Naive thymus-derived CD4-positive, alpha-beta T cell (primary cell): Measurements from ENCODE around the gene CAMK1D. TPM values are rescaled to one million over a fixed set of nuclear protein-coding genes. Genes with fewer than 3 reads are reported as not detected.

Experiments
- ATAC-seq: fragments of 150-1000 bp; cut with Tn5 transposase; 2 replicates; pipeline ENCODE4 v1.10.0; 2021; ENCODE audit warnings: mild to moderate bottlenecking, moderate library complexity
- CTCF ChIA-PET: fragments of 350-600 bp; sonication (Branson Sonifier 250); formaldehyde crosslinking; loops from one replicate; lab custom pipeline; 2021; ENCODE audit warnings: antibody characterized with exemption; lab: Charles Lee
- POLR2A ChIA-PET: fragments of 350-600 bp; sonication (Branson Sonifier 250); formaldehyde crosslinking; loops from one replicate; lab custom pipeline; 2021; ENCODE audit warnings: antibody characterized with exemption, inconsistent platforms; lab: Charles Lee
- DNase-seq, 9 donors: peaks; one replicate each; pipeline versions ENCODE4 v3.0.0 to v3.0.0-alpha.2; 2020 to 2022; ENCODE audit warnings: mixed read lengths in 1 of 9
- H3K27ac ChIP-seq: one replicate; pipeline ENCODE4 v1.7.0; 2013; ENCODE audit warnings: mild to moderate bottlenecking, low read depth, low read length, moderate library complexity
- H3K27me3 ChIP-seq, 2 donors: one replicate each; pipeline ENCODE4 v1.7.0; 2013; ENCODE audit warnings: low read length in 2 of 2, mild to moderate bottlenecking in 2 of 2, moderate library complexity in 2 of 2; ENCODE audit not compliant: control insufficient read depth in 2 of 2, insufficient read depth in 2 of 2
- H3K36me3 ChIP-seq, 3 experiments: 1 replicate in 2 of 3; 2 replicates in 1 of 3; pipeline ENCODE4 v1.7.0; 2013; ENCODE audit warnings: low read length in 3 of 3, mild to moderate bottlenecking in 3 of 3, moderate library complexity in 1 of 3; ENCODE audit not compliant: insufficient read depth in 3 of 3, control insufficient read depth in 2 of 3
- H3K4me1 ChIP-seq, 2 donors: one replicate each; pipeline ENCODE4 v1.7.0; 2013; ENCODE audit warnings: low read length in 2 of 2, mild to moderate bottlenecking in 2 of 2, moderate library complexity in 1 of 2; ENCODE audit not compliant: control insufficient read depth in 2 of 2, insufficient read depth in 2 of 2
- H3K4me3 ChIP-seq: 2 replicates; pipeline ENCODE4 v1.7.0; 2013; ENCODE audit warnings: mild to moderate bottlenecking, low read length
- H3K9me3 ChIP-seq, 3 experiments: 1 replicate in 2 of 3; 2 replicates in 1 of 3; pipeline ENCODE4 v1.7.0; 2013; ENCODE audit warnings: low read length in 3 of 3; ENCODE audit not compliant: control insufficient read depth in 2 of 3
- H3K27ac Mint-ChIP-seq, 9 donors: one replicate each; pipeline ENCODE4 v1.8.0; 2020 to 2022; ENCODE audit warnings: mixed read lengths in 9 of 9, mild to moderate bottlenecking in 8 of 9, moderate library complexity in 5 of 9, inconsistent platforms in 2 of 9
- H3K27me3 Mint-ChIP-seq, 5 donors: one replicate each; pipeline ENCODE4 v1.8.0; 2021 to 2022; ENCODE audit warnings: mixed read lengths in 5 of 5, mild to moderate bottlenecking in 1 of 5
- H3K36me3 Mint-ChIP-seq, 5 donors: one replicate each; pipeline ENCODE4 v1.8.0; 2020 to 2022; ENCODE audit warnings: mixed read lengths in 5 of 5, mild to moderate bottlenecking in 3 of 5, inconsistent platforms in 1 of 5
- H3K4me1 Mint-ChIP-seq, 7 donors: one replicate each; pipeline ENCODE4 v1.8.0; 2020 to 2022; ENCODE audit warnings: mixed read lengths in 7 of 7, mild to moderate bottlenecking in 3 of 7, inconsistent platforms in 1 of 7
- H3K4me3 Mint-ChIP-seq, 10 donors: one replicate each; pipeline ENCODE4 v1.8.0; 2020 to 2022; ENCODE audit warnings: mild to moderate bottlenecking in 10 of 10, mixed read lengths in 10 of 10, moderate library complexity in 6 of 10, inconsistent platforms in 2 of 10
- H3K9me3 Mint-ChIP-seq, 11 donors: one replicate each; pipeline ENCODE4 v1.8.0; 2020 to 2022; ENCODE audit warnings: mixed read lengths in 11 of 11, mild to moderate bottlenecking in 4 of 11, inconsistent platforms in 1 of 11, moderate library complexity in 1 of 11
- intact Hi-C, 2 donors: fragments of 100-400 bp; cut with micrococcal nuclease; formaldehyde crosslinking; loops; one replicate each; pipeline ENCODE4 v1.15.1; 2023
- polyA plus RNA-seq, 2 donors: library from polyadenylated mRNA; unstranded; fragments of 300-500 nt; fragmentation: Illumina TruSeq; gene quantifications; one replicate each; pipeline ENCODE4 v1.2.3, GENCODE V29; 2021
- total RNA-seq, 6 experiments: library from RNA in 5 of 6; stranded (reverse) in 5 of 6; gene quantifications; 1 replicate in 5 of 6; 2 replicates in 1 of 6; pipeline ENCODE4 v1.2.3 and lab custom pipeline; 2021 to 2026

CAMK1D gene
- total and polyA plus RNA-seq, 7 experiments from 2014 or later = 12.5 to 43.2 (median 18.6) TPM

DNA sequence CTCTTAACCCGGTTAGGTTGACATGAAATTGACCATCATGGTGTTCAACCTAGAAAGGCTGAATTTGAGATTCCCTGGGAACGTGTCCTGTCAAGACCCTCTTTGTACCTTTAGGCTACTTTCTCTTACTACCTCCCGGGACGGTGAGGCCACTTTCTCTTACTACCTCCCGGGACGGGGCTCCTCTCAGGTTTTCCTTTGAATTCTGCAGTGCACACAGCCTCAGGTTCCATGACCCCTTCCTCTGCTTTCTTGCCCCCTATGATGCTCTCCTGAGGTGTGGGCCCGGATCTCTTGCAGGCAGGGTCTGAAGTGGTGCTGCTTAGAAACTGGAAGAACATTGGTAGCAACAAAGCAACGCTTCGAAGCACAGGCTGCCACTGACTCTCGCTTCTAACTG lies 155.3 kb downstream of the CAMK1D start:
- CTCF ChIA-PET = no interaction called here
- no peak overlapping the region for H3K4me3 Mint-ChIP-seq
- H3K9me3 ChIP-seq = no peaks in the 10 kb centered on the region
- H3K27me3 Mint-ChIP-seq = no peaks in the 10 kb centered on the region
- no peak for DNase-seq
- POLR2A ChIA-PET = no interaction called here
- no peak overlapping the region for H3K27ac ChIP-seq
- peaks cover 0 to 17% (median 0%) of the 10 kb centered on the region in 5 donors for H3K36me3 Mint-ChIP-seq
- H3K27me3 ChIP-seq = no peaks in the 10 kb centered on the region
- intact Hi-C loops = loop anchor here in 1 of 2 donors (5.0 kb wide), 1 partner anchor 153 kb away; no protein-coding TSS in a partner anchor
- no peak for ATAC-seq
- no peaks in the 10 kb centered on the region for H3K36me3 ChIP-seq
- no peak overlapping the region for H3K4me3 ChIP-seq
- H3K9me3 Mint-ChIP-seq = no peaks in the 10 kb centered on the region
- H3K4me1 ChIP-seq = peaks cover 5 to 36% of the 10 kb centered on the region in 2 donors
- peak overlapping the region in 3 of 9 donors; percentile 4 to 53 (median 30) for H3K27ac Mint-ChIP-seq
- peaks cover 53 to 96% (median 78%) of the 10 kb centered on the region in 7 donors for H3K4me1 Mint-ChIP-seq

DNA sequence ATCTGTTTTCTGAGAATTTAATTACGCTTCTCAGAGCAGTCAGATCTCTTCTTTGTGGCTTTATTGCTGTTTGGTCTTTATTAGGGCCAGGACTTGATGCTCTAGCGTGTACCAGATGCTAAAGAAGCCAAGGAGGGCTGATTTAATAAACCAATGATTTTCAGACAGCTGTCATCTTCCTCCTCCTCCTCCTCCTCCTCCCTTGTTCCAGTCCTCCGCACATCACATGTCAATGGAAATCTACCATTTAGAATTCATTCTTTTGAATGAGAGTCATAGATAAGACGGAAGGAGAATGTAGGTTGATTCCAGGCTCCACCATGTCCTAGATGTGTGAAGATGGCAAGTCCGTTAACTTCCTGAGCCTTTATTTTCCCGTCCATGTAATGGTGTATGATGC lies 156.3 kb downstream of the CAMK1D start:
- Histone ChIP-seq H3K27ac (no peak overlapping the region), H3K27me3 (no peaks in the 10 kb centered on the region), H3K4me3 (no peak overlapping the region), H3K36me3 (no peaks in the 10 kb centered on the region), H3K9me3 (no peaks in the 10 kb centered on the region), H3K4me1 (peaks cover 2 to 39% of the 10 kb centered on the region in 2 donors)
- DNase-seq = no peak
- Mint-ChIP-seq H3K4me3 (no peak overlapping the region), H3K27ac (peak overlapping the region in 1 of 9 donors; percentile 63), H3K4me1 (peaks cover 56 to 96% (median 80%) of the 10 kb centered on the region in 7 donors), H3K36me3 (peaks cover 0 to 17% (median 0%) of the 10 kb centered on the region in 5 donors), H3K9me3 (no peaks in the 10 kb centered on the region), H3K27me3 (no peaks in the 10 kb centered on the region)
- CTCF ChIA-PET = no interaction called here
- intact Hi-C loops = loop anchor here in 1 of 2 donors (5.0 kb wide), 1 partner anchor 152 kb away; no protein-coding TSS in a partner anchor
- ATAC-seq = no peak
- POLR2A ChIA-PET = no interaction called here

DNA sequence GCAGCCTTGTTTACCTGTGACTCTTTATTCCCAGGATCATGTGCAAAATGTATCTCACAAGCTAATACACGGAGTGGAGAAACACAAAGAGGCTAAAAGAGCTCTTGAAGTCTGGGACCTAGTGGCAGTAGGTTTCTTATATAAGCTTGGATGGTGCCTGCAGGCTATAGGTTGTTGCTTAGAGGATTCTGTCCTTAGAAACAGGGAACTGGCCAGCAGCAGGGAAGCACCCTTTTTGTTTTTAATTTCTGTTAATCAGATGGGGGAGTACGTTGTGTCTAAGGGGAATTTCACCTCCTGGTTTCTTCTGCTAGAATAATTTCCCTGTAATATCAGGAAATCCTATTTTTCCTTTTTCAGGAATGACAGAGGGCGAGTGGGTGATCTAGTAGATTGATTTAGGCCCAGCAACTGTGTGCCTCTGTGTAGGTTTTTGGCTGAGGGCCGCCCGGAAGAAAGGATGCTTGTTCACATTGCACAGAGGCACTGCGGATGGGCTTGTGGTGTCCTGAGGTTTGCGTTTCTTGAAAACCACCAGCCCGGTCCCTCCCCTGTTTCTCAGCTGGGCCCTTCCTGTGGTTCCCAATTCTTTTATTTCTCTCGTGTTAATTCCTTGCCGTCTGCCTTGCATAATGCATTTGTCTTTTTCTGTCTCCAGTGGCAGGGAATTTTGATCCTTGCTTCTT lies 158.0 kb downstream of the CAMK1D start:
- ATAC-seq = peak; percentile 30
- no peaks in the 10 kb centered on the region for H3K9me3 Mint-ChIP-seq
- DNase-seq = no peak
- intact Hi-C loops = loop anchor here in 1 of 2 donors (5.0 kb wide), 1 partner anchor 150 kb away; no protein-coding TSS in a partner anchor
- H3K4me3 ChIP-seq = no peak overlapping the region
- peaks cover 47 to 86% (median 69%) of the 10 kb centered on the region in 7 donors for H3K4me1 Mint-ChIP-seq
- H3K36me3 Mint-ChIP-seq = peaks cover 0 to 14% (median 0%) of the 10 kb centered on the region in 5 donors
- peaks cover 0 to 34% of the 10 kb centered on the region in 2 donors for H3K4me1 ChIP-seq
- H3K27me3 ChIP-seq = no peaks in the 10 kb centered on the region
- H3K27ac ChIP-seq = no peak overlapping the region
- H3K27me3 Mint-ChIP-seq = no peaks in the 10 kb centered on the region
- ChIA-PET CTCF (no interaction called here), POLR2A (no interaction called here)
- H3K9me3 ChIP-seq = no peaks in the 10 kb centered on the region
- H3K27ac Mint-ChIP-seq = peak overlapping the region in 7 of 9 donors; percentile 14 to 85 (median 25)
- H3K4me3 Mint-ChIP-seq = peak overlapping the region; percentile 1 to 71 (median 35)
- H3K36me3 ChIP-seq = no peaks in the 10 kb centered on the region

DNA sequence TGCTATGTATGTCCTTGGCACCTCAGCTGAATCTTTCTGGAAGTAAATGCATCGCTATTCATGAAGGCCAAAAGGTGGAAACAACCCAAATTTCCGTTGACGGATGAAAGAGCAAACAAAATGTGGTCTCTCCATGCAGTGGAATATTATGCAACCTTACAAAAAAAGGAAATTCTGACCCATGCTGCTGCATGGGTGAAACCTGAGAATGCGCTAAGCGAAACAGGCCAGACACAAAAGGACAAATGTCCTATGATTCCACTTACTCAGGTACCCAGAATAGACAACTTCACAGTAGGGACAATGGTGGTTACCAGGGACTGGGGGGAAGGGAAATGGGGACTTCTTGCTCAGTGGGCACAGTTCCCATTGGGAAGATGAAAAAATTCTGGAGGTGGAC lies 158.8 kb downstream of the CAMK1D start:
- peak overlapping the region in 6 of 9 donors; percentile 5 to 70 (median 28) for H3K27ac Mint-ChIP-seq
- Histone ChIP-seq H3K9me3 (no peaks in the 10 kb centered on the region), H3K27ac (no peak overlapping the region), H3K27me3 (no peaks in the 10 kb centered on the region), H3K4me3 (no peak overlapping the region), H3K4me1 (peaks cover 0 to 34% of the 10 kb centered on the region in 2 donors), H3K36me3 (no peaks in the 10 kb centered on the region)
- H3K27me3 Mint-ChIP-seq = no peaks in the 10 kb centered on the region
- ChIA-PET CTCF (no interaction called here), POLR2A (no interaction called here)
- no peak for DNase-seq
- H3K4me3 Mint-ChIP-seq = peak overlapping the region in 4 of 10 donors; percentile 15 to 71 (median 42)
- peaks cover 43 to 87% (median 64%) of the 10 kb centered on the region in 7 donors for H3K4me1 Mint-ChIP-seq
- peaks cover 0 to 14% (median 0%) of the 10 kb centered on the region in 5 donors for H3K36me3 Mint-ChIP-seq
- H3K9me3 Mint-ChIP-seq = no peaks in the 10 kb centered on the region
- intact Hi-C loops = loop anchor here in 1 of 2 donors (5.0 kb wide), 1 partner anchor 149 kb away; no protein-coding TSS in a partner anchor
- no peak for ATAC-seq

DNA sequence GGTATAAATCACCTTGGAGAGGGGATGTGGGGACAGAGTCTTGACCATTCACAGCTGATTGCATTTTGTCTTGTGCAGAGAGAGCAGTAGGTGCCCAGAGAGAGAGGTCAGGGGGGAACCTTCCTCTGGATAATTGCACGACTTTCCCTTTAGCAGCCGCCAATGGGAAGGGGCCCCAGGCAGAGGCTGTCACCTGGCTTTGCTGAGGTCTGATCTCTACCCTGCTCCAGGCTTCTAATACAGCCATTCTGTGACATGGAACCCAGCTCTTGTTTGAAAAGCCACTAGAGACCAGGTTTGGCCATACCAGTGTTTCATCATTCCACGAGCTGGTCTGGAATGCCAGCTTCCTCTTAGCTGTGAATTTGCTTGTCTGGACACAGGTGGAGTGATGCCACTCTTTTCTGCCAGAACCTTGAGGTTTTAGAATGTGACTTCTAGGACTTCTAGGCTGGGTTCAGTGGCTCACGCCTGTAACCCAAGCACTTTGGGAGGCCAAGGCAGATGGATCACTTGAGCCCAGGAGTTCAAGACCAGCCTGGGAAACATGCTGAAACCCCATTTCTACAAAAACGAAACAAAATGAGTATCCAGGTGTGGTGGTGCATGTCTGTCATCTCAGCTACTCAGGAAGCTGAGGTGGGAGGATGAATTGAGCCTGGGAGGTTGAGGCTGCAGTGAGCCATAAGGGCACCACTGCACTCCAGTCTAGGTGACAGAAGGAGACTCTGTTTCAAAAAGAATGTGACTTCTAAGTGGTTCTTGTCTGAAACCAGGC lies 159.9 kb downstream of the CAMK1D start:
- Histone ChIP-seq H3K27ac (no peak overlapping the region), H3K36me3 (no peaks in the 10 kb centered on the region), H3K4me3 (no peak overlapping the region), H3K4me1 (peaks cover 0 to 34% of the 10 kb centered on the region in 2 donors), H3K9me3 (no peaks in the 10 kb centered on the region), H3K27me3 (no peaks in the 10 kb centered on the region)
- CTCF ChIA-PET = no interaction called here
- Mint-ChIP-seq H3K4me3 (peak overlapping the region in 3 of 10 donors; percentile 21 to 48 (median 36)), H3K27ac (peak overlapping the region in 6 of 9 donors; percentile 8 to 74 (median 52)), H3K4me1 (peaks cover 39 to 83% (median 61%) of the 10 kb centered on the region in 7 donors), H3K36me3 (peaks cover 0 to 17% (median 0%) of the 10 kb centered on the region in 5 donors), H3K9me3 (no peaks in the 10 kb centered on the region), H3K27me3 (no peaks in the 10 kb centered on the region)
- intact Hi-C loops = loop anchor here in 1 of 2 donors (5.0 kb wide), 1 partner anchor 148 kb away; no protein-coding TSS in a partner anchor
- POLR2A ChIA-PET = no interaction called here
- DNase-seq (peak in 1 of 9 donors; percentile 23), ATAC-seq (no peak)

DNA sequence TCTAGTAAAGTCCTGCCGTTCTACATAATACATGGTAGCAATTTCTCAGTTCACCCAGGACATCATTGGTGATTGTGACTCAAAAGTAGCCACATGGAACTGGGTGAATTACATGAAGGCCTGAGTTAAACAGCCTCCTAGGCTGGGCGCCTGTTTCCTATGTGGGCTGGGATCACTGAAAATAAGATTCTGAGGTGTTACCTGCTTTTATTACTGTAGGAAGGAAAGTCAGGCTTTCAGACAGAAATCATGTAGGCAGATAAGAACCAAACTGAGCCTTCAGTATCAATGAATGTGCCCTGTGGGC lies 160.4 kb downstream of the CAMK1D start:
- peaks cover 0 to 34% of the 10 kb centered on the region in 2 donors for H3K4me1 ChIP-seq
- intact Hi-C loops = loop anchor here in 1 of 2 donors (5.0 kb wide), 1 partner anchor 148 kb away; no protein-coding TSS in a partner anchor

More for the DNA sequence above, 160.4 kb downstream of the CAMK1D start:
- no peaks in the 10 kb centered on the region for H3K9me3 Mint-ChIP-seq
- H3K27ac Mint-ChIP-seq = peak overlapping the region in 6 of 9 donors; percentile 8 to 74 (median 60)
- no peaks in the 10 kb centered on the region for H3K27me3 ChIP-seq
- ATAC-seq (no peak), DNase-seq (no peak)
- ChIA-PET CTCF (no interaction called here), POLR2A (no interaction called here)
- H3K27me3 Mint-ChIP-seq = no peaks in the 10 kb centered on the region
- H3K36me3 Mint-ChIP-seq = peaks cover 0 to 18% (median 0%) of the 10 kb centered on the region in 5 donors
- no peak overlapping the region for H3K27ac ChIP-seq
- peaks cover 37 to 81% (median 60%) of the 10 kb centered on the region in 7 donors for H3K4me1 Mint-ChIP-seq
- H3K36me3 ChIP-seq = no peaks in the 10 kb centered on the region
- no peaks in the 10 kb centered on the region for H3K9me3 ChIP-seq
- H3K4me3 ChIP-seq = no peak overlapping the region
- H3K4me3 Mint-ChIP-seq = peak overlapping the region in 4 of 10 donors; percentile 21 to 47 (median 34)
